ENCODE data around the gene SDS.

SDS gene

GRCh38 chr12:113438523-113439300 is 35.0 kb upstream of the SDS start:
- no peak overlapping the region for H2BK15ac ChIP-seq (ENCODE audit: low read length)
- no peak overlapping the region for H3K14ac ChIP-seq (ENCODE audit: low read length)
- H3K9me3 ChIP-seq (replicated peaks in 1 of 2; ENCODE audit: control insufficient read depth in 2 of 2, insufficient read depth in 1 of 2, low read depth in 1 of 2, low read length in 2 of 2) = no peaks in the 10 kb centered on the region
- H2BK12ac ChIP-seq (ENCODE audit: low read length) = no peak overlapping the region
- no peak overlapping the region for H4K91ac ChIP-seq (ENCODE audit: low read depth, low read length, poor library complexity)
- H3K18ac ChIP-seq (ENCODE audit: low read length) = no peak overlapping the region
- H3K79me1 ChIP-seq (ENCODE audit: low read depth, low read length) = no peaks in the 10 kb centered on the region
- WGBS, 2 donors (ENCODE audit: extremely low coverage in 2 of 2, insufficient read length in 2 of 2, insufficient replicate concordance in 1 of 2) = 100% methylated on average over 2 to 3 of the region's 4 CpGs
- H2BK120ac ChIP-seq (ENCODE audit: low read depth, low read length) = no peak overlapping the region
- no peak overlapping the region for H3K9ac ChIP-seq (ENCODE audit: low read depth, low read length, poor library complexity)
- no peak overlapping the region for H2AK5ac ChIP-seq (ENCODE audit: low read depth, low read length)
- DNase-seq (ENCODE audit: low spot score) = no peak
- H3K27ac ChIP-seq (replicated peaks; ENCODE audit: low read length) = no peak overlapping the region
- peaks cover 0 to 20% of the 10 kb centered on the region in 2 donors for H3K36me3 ChIP-seq (replicated peaks in 1 of 2; ENCODE audit: control insufficient read depth in 2 of 2, insufficient read depth in 2 of 2, low read length in 2 of 2)
- H4K8ac ChIP-seq (ENCODE audit: low read depth, low read length) = no peak overlapping the region
- H3K27me3 ChIP-seq (ENCODE audit: control insufficient read depth in 3 of 3, insufficient read depth in 3 of 3, low read depth in 1 of 3, low read length in 3 of 3) = no peaks in the 10 kb centered on the region
- no peak overlapping the region for H2AFZ ChIP-seq (ENCODE audit: low read length)
- H3K4me3 ChIP-seq (ENCODE audit: low read length in 2 of 2) = no peak overlapping the region
- no peak overlapping the region for H2BK5ac ChIP-seq (ENCODE audit: low read length)
- H3K4me2 ChIP-seq (ENCODE audit: insufficient read depth, low read length, poor library complexity, severe bottlenecking) = no peak overlapping the region
- H3K4me1 ChIP-seq (ENCODE audit: control insufficient read depth in 2 of 2, insufficient read depth in 1 of 2, low read depth in 1 of 2, low read length in 2 of 2) = peaks cover 0 to 1% of the 10 kb centered on the region in 2 donors
- H3K23ac ChIP-seq (ENCODE audit: low read depth, low read length, poor library complexity) = no peak overlapping the region
- H3K4ac ChIP-seq (ENCODE audit: low read length) = no peak overlapping the region

GRCh38 chr12:113437729-113438100 is 34.0 kb upstream of the SDS start:
- Histone ChIP-seq H3K9me3 (replicated peaks in 1 of 2; ENCODE audit: control insufficient read depth in 2 of 2, insufficient read depth in 1 of 2, low read depth in 1 of 2, low read length in 2 of 2) (no peaks in the 10 kb centered on the region), H2BK5ac (ENCODE audit: low read length) (no peak overlapping the region), H3K4me1 (ENCODE audit: control insufficient read depth in 2 of 2, insufficient read depth in 1 of 2, low read depth in 1 of 2, low read length in 2 of 2) (peaks cover 0 to 1% of the 10 kb centered on the region in 2 donors), H3K27ac (replicated peaks; ENCODE audit: low read length) (no peak overlapping the region), H3K14ac (ENCODE audit: low read length) (no peak overlapping the region), H3K36me3 (replicated peaks in 1 of 2; ENCODE audit: control insufficient read depth in 2 of 2, insufficient read depth in 2 of 2, low read length in 2 of 2) (peaks cover 0 to 23% of the 10 kb centered on the region in 2 donors), H2BK120ac (ENCODE audit: low read depth, low read length) (no peak overlapping the region), H3K23ac (ENCODE audit: low read depth, low read length, poor library complexity) (no peak overlapping the region), H3K4me2 (ENCODE audit: insufficient read depth, low read length, poor library complexity, severe bottlenecking) (no peak overlapping the region), H2BK15ac (ENCODE audit: low read length) (no peak overlapping the region), H4K8ac (ENCODE audit: low read depth, low read length) (no peak overlapping the region), H2AFZ (ENCODE audit: low read length) (no peak overlapping the region), H3K79me1 (ENCODE audit: low read depth, low read length) (no peaks in the 10 kb centered on the region), H3K4ac (ENCODE audit: low read length) (no peak overlapping the region), H3K18ac (ENCODE audit: low read length) (no peak overlapping the region), H3K27me3 (ENCODE audit: control insufficient read depth in 3 of 3, insufficient read depth in 3 of 3, low read depth in 1 of 3, low read length in 3 of 3) (no peaks in the 10 kb centered on the region), H3K4me3 (ENCODE audit: low read length in 2 of 2) (no peak overlapping the region), H4K91ac (ENCODE audit: low read depth, low read length, poor library complexity) (no peak overlapping the region), H3K9ac (ENCODE audit: low read depth, low read length, poor library complexity) (no peak overlapping the region), H2AK5ac (ENCODE audit: low read depth, low read length) (peak overlapping the region; percentile 16), H2BK12ac (ENCODE audit: low read length) (no peak overlapping the region)
- no CpG with 5 or more reads among the region's 9 CpGs for WGBS, 2 donors (ENCODE audit: extremely low coverage in 2 of 2, insufficient read length in 2 of 2, insufficient replicate concordance in 1 of 2)
- DNase-seq (ENCODE audit: low spot score) = no peak

- Histone ChIP-seq H3K4me2 (ENCODE audit: insufficient read depth, low read length, poor library complexity, severe bottlenecking) (no peak overlapping the region), H2AK5ac (ENCODE audit: low read depth, low read length) (peak overlapping the region; percentile 6), H4K8ac (ENCODE audit: low read depth, low read length) (no peak overlapping the region), H4K91ac (ENCODE audit: low read depth, low read length, poor library complexity) (no peak overlapping the region), H2AFZ (ENCODE audit: low read length) (no peak overlapping the region), H3K4ac (ENCODE audit: low read length) (no peak overlapping the region), H3K18ac (ENCODE audit: low read length) (no peak overlapping the region), H2BK120ac (ENCODE audit: low read depth, low read length) (no peak overlapping the region), H2BK5ac (ENCODE audit: low read length) (no peak overlapping the region), H3K27ac (replicated peaks; ENCODE audit: low read length) (no peak overlapping the region), H3K36me3 (replicated peaks in 1 of 2; ENCODE audit: control insufficient read depth in 2 of 2, insufficient read depth in 2 of 2, low read length in 2 of 2) (peaks cover 0 to 23% of the 10 kb centered on the region in 2 donors), H2BK12ac (ENCODE audit: low read length) (no peak overlapping the region), H2BK15ac (ENCODE audit: low read length) (no peak overlapping the region), H3K4me3 (ENCODE audit: low read length in 2 of 2) (no peak overlapping the region), H3K23ac (ENCODE audit: low read depth, low read length, poor library complexity) (no peak overlapping the region), H3K14ac (ENCODE audit: low read length) (no peak overlapping the region), H3K27me3 (ENCODE audit: control insufficient read depth in 3 of 3, insufficient read depth in 3 of 3, low read depth in 1 of 3, low read length in 3 of 3) (no peaks in the 10 kb centered on the region), H3K79me1 (ENCODE audit: low read depth, low read length) (no peaks in the 10 kb centered on the region), H3K9ac (ENCODE audit: low read depth, low read length, poor library complexity) (no peak overlapping the region), H3K4me1 (ENCODE audit: control insufficient read depth in 2 of 2, insufficient read depth in 1 of 2, low read depth in 1 of 2, low read length in 2 of 2) (peaks cover 0 to 1% of the 10 kb centered on the region in 2 donors), H3K9me3 (replicated peaks in 1 of 2; ENCODE audit: control insufficient read depth in 2 of 2, insufficient read depth in 1 of 2, low read depth in 1 of 2, low read length in 2 of 2) (no peaks in the 10 kb centered on the region)
- no peak for DNase-seq (ENCODE audit: low spot score)
- 100% methylated on average over 1 to 2 of the region's 6 CpGs for WGBS, 2 donors (ENCODE audit: extremely low coverage in 2 of 2, insufficient read length in 2 of 2, insufficient replicate concordance in 1 of 2)
Measured at GRCh38 chr12:113436993-113437728, 33.5 kb upstream of the SDS start.

GRCh38 chr12:113436586-113436985 is 32.9 kb upstream of the SDS start:
- Histone ChIP-seq H3K27me3 (ENCODE audit: control insufficient read depth in 3 of 3, insufficient read depth in 3 of 3, low read depth in 1 of 3, low read length in 3 of 3) (no peaks in the 10 kb centered on the region), H3K79me1 (ENCODE audit: low read depth, low read length) (no peaks in the 10 kb centered on the region), H3K4me2 (ENCODE audit: insufficient read depth, low read length, poor library complexity, severe bottlenecking) (no peak overlapping the region), H3K14ac (ENCODE audit: low read length) (no peak overlapping the region), H3K4me3 (ENCODE audit: low read length in 2 of 2) (no peak overlapping the region), H4K91ac (ENCODE audit: low read depth, low read length, poor library complexity) (no peak overlapping the region), H4K8ac (ENCODE audit: low read depth, low read length) (no peak overlapping the region), H3K9ac (ENCODE audit: low read depth, low read length, poor library complexity) (no peak overlapping the region), H3K4me1 (ENCODE audit: control insufficient read depth in 2 of 2, insufficient read depth in 1 of 2, low read depth in 1 of 2, low read length in 2 of 2) (peaks cover 0 to 1% of the 10 kb centered on the region in 2 donors), H3K18ac (ENCODE audit: low read length) (peak overlapping the region; percentile 55), H2BK12ac (ENCODE audit: low read length) (no peak overlapping the region), H3K36me3 (replicated peaks in 1 of 2; ENCODE audit: control insufficient read depth in 2 of 2, insufficient read depth in 2 of 2, low read length in 2 of 2) (peaks cover 0 to 23% of the 10 kb centered on the region in 2 donors), H2BK120ac (ENCODE audit: low read depth, low read length) (no peak overlapping the region), H2AK5ac (ENCODE audit: low read depth, low read length) (peak overlapping the region; percentile 6), H2AFZ (ENCODE audit: low read length) (no peak overlapping the region), H3K27ac (replicated peaks; ENCODE audit: low read length) (no peak overlapping the region), H2BK15ac (ENCODE audit: low read length) (no peak overlapping the region), H2BK5ac (ENCODE audit: low read length) (no peak overlapping the region), H3K9me3 (replicated peaks in 1 of 2; ENCODE audit: control insufficient read depth in 2 of 2, insufficient read depth in 1 of 2, low read depth in 1 of 2, low read length in 2 of 2) (no peaks in the 10 kb centered on the region), H3K4ac (ENCODE audit: low read length) (no peak overlapping the region), H3K23ac (ENCODE audit: low read depth, low read length, poor library complexity) (no peak overlapping the region)
- no CpG with 5 or more reads among the region's 6 CpGs for WGBS, 2 donors (ENCODE audit: extremely low coverage in 2 of 2, insufficient read length in 2 of 2, insufficient replicate concordance in 1 of 2)
- DNase-seq (ENCODE audit: low spot score) = no peak
